MM.1S (cell line): ENCODE measurements around the gene TTC13.

Experiments used
- DNase-seq: peaks from one replicate; pipeline ENCODE4 v3.0.0-alpha.2; 2015
- H2AFZ ChIP-seq: fragments of 300-600 bp; sonication (generic); 2 replicates; pipeline ENCODE4 v1.6.0; 2016; ENCODE audit warnings: antibody characterized with exemption, low read length
- H3F3A ChIP-seq: fragments of 300-600 bp; sonication (generic); 2 replicates; pipeline ENCODE4 v1.6.1; 2016; ENCODE audit warnings: mild to moderate bottlenecking, antibody characterized with exemption, low read length, moderate library complexity, mixed read lengths; ENCODE audit not compliant: insufficient read depth
- H3K27ac ChIP-seq: fragments of 300-600 bp; sonication (generic); 2 replicates; pipeline ENCODE4 v1.5.1; 2016; ENCODE audit warnings: mild to moderate bottlenecking, low read length
- H3K27me3 ChIP-seq: fragments of 300-600 bp; sonication (generic); replicated peaks from 2 replicates; pipeline ENCODE4 v1.6.0; 2016; ENCODE audit warnings: low read length; ENCODE audit not compliant: insufficient read depth
- H3K36me3 ChIP-seq: fragments of 300-600 bp; sonication (generic); replicated peaks from 2 replicates; pipeline ENCODE4 v1.6.1; 2016; ENCODE audit warnings: mild to moderate bottlenecking, low read length, mixed read lengths; ENCODE audit not compliant: insufficient read depth
- H3K4me1 ChIP-seq: fragments of 300-600 bp; sonication (generic); 2 replicates; pipeline ENCODE4 v1.6.1; 2016; ENCODE audit warnings: low read length, mixed read lengths
- H3K4me2 ChIP-seq: fragments of 300-600 bp; sonication (generic); 2 replicates; pipeline ENCODE4 v1.6.0; 2016; ENCODE audit warnings: low read depth, low read length
- H3K4me3 ChIP-seq: fragments of 300-600 bp; sonication (generic); 2 replicates; pipeline ENCODE4 v1.5.1; 2016; ENCODE audit warnings: low read length, mixed read lengths
- H3K79me2 ChIP-seq: fragments of 300-600 bp; sonication (generic); 2 replicates; pipeline ENCODE4 v1.6.1; 2016; ENCODE audit warnings: mixed run types, low read length, mixed read lengths
- H3K9ac ChIP-seq: fragments of 300-600 bp; sonication (generic); 2 replicates; pipeline ENCODE4 v1.6.1; 2016; ENCODE audit warnings: low read length, mixed read lengths
- H3K9me2 ChIP-seq: fragments of 300-600 bp; sonication (generic); replicated peaks from 2 replicates; pipeline ENCODE4 v1.6.1; 2016; ENCODE audit warnings: mild to moderate bottlenecking, low read length, mixed read lengths; ENCODE audit not compliant: insufficient read depth
- H3K9me3 ChIP-seq: fragments of 300-600 bp; sonication (generic); replicated peaks from 2 replicates; pipeline ENCODE4 v1.6.1; 2016; ENCODE audit warnings: mild to moderate bottlenecking, low read length, mixed read lengths; ENCODE audit not compliant: insufficient read depth
- H4K20me1 ChIP-seq: fragments of 300-600 bp; sonication (generic); 2 replicates; pipeline ENCODE4 v1.6.1; 2016; ENCODE audit warnings: mild to moderate bottlenecking, low read length, moderate library complexity, mixed read lengths; ENCODE audit not compliant: insufficient read depth
- EZH2 ChIP-seq: fragments of 300-600 bp; sonication (generic); optimal IDR thresholded peaks from 2 replicates; pipeline ENCODE3; 2017; ENCODE audit warnings: low read depth, mild to moderate bottlenecking, antibody characterized with exemption, low read length, mixed read lengths
- EZH2phosphoT487 ChIP-seq: fragments of 300-600 bp; sonication (generic); IDR thresholded peaks from 2 replicates; pipeline ENCODE4 v1.6.1; 2018; ENCODE audit warnings: antibody characterized with exemption, low read length
- TF ChIP-seq, protein P1 (sequence below): fragments of 300-600 bp; sonication (generic); IDR thresholded peaks from 2 replicates; pipeline ENCODE4 v1.5.1; 2016; ENCODE audit warnings: antibody characterized with exemption, low read length, mixed read lengths

The TTC13 gene

GRCh38 chr1:230972855-230973271, 5.8 kb downstream of the TTC13 start:
- Histone ChIP-seq H3K9me3 (no peaks in the 10 kb centered on the region), H3K4me3 (no peak overlapping the region), H3K9ac (no peak overlapping the region), H3K36me3 (no peaks in the 10 kb centered on the region; the same call in 1 of the 2 replicates), H3K27ac (no peak overlapping the region), H3K79me2 (peaks cover 62% of the 10 kb centered on the region), H3K9me2 (no peaks in the 10 kb centered on the region), H4K20me1 (peaks cover 4% of the 10 kb centered on the region; the same call in 1 of the 2 replicates), H3K27me3 (no peaks in the 10 kb centered on the region), H2AFZ (no peak overlapping the region), H3K4me1 (peaks cover 13% of the 10 kb centered on the region; the same call in 1 of the 2 replicates), H3K4me2 (no peak overlapping the region), H3F3A (peaks cover 9% of the 10 kb centered on the region; the same call in 1 of the 2 replicates)
- peak; percentile 22 for DNase-seq
- TF ChIP-seq, protein P1, sequence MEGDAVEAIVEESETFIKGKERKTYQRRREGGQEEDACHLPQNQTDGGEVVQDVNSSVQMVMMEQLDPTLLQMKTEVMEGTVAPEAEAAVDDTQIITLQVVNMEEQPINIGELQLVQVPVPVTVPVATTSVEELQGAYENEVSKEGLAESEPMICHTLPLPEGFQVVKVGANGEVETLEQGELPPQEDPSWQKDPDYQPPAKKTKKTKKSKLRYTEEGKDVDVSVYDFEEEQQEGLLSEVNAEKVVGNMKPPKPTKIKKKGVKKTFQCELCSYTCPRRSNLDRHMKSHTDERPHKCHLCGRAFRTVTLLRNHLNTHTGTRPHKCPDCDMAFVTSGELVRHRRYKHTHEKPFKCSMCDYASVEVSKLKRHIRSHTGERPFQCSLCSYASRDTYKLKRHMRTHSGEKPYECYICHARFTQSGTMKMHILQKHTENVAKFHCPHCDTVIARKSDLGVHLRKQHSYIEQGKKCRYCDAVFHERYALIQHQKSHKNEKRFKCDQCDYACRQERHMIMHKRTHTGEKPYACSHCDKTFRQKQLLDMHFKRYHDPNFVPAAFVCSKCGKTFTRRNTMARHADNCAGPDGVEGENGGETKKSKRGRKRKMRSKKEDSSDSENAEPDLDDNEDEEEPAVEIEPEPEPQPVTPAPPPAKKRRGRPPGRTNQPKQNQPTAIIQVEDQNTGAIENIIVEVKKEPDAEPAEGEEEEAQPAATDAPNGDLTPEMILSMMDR, result no peak
- TF ChIP-seq EZH2, result no peak
- TF ChIP-seq EZH2phosphoT487, result no peak

DNA sequence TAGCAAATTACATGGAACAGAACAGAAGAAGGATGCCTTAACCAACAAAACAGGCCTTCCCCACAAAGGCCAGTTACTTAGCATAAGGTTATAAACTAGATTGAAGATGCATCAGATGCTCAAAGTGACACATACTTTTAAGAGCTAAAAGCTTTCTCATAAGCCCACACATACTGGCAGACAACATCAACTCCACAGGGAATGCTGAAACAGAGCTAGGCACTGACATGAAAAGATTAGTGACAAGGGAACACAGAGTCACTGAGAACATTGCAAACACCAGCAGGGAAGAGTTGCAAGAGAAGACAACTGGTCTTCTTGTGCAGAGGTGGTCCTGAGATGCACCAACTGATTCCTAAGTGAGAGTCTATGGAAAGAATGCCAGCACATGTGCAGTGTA, 6.9 kb downstream of the TTC13 start:
- H3K4me1 ChIP-seq, result 0 out of 2 replicates have a peak, but pooled peaks cover 7% of the 10 kb centered on the region
- peaks cover 51% of the 10 kb centered on the region for H3K79me2 ChIP-seq
- no peak overlapping the region for H2AFZ ChIP-seq
- DNase-seq, result no peak
- no peak for TF ChIP-seq EZH2
- TF ChIP-seq, protein P1, result no peak
- no peak for TF ChIP-seq EZH2phosphoT487
- no peaks in the 10 kb centered on the region for H3K27me3 ChIP-seq
- no peaks in the 10 kb centered on the region; the same call in 1 of the 2 replicates for H3K36me3 ChIP-seq
- no peak overlapping the region for H3K4me3 ChIP-seq
- no peak overlapping the region for H3K9ac ChIP-seq
- no peak overlapping the region for H3K4me2 ChIP-seq
- no peaks in the 10 kb centered on the region for H3K9me3 ChIP-seq
- H3K27ac ChIP-seq, result no peak overlapping the region
- H3F3A ChIP-seq, result no peaks in the 10 kb centered on the region
- H3K9me2 ChIP-seq, result no peaks in the 10 kb centered on the region
- peaks cover 4% of the 10 kb centered on the region; the same call in 1 of the 2 replicates for H4K20me1 ChIP-seq

DNA sequence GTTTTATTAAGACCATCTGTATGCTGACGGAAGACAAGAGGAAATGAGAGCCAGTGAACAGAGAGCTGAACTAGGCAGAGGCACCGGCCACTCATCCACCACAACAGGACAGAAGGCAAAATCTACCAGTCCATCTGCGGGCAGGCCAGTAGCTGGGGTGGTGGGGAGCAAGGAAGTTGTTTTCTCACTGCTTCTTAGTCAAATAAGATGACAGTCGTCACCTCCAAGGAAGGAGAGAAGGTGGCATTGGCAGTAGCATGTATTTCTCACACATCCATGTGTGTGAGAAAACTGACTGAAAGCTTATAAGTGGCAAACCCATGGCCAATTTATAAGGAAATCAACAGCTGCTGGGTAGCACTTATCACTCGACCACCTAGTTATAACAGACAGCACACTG, 8.2 kb downstream of the TTC13 start:
- no peaks in the 10 kb centered on the region for H3K9me3 ChIP-seq

More for the DNA sequence above, 8.2 kb downstream of the TTC13 start:
- Histone ChIP-seq H4K20me1 (peaks cover 4% of the 10 kb centered on the region; the same call in 1 of the 2 replicates), H3K9ac (no peak overlapping the region), H3K4me1 (0 out of 2 replicates have a peak, but pooled peaks cover 7% of the 10 kb centered on the region), H3K4me2 (no peak overlapping the region), H3K27ac (no peak overlapping the region), H3K4me3 (no peak overlapping the region), H3K9me2 (no peaks in the 10 kb centered on the region), H3K27me3 (no peaks in the 10 kb centered on the region), H3F3A (no peaks in the 10 kb centered on the region), H3K79me2 (peaks cover 39% of the 10 kb centered on the region), H3K36me3 (no peaks in the 10 kb centered on the region; the same call in 1 of the 2 replicates), H2AFZ (no peak overlapping the region)
- TF ChIP-seq EZH2, result no peak
- no peak for TF ChIP-seq EZH2phosphoT487
- TF ChIP-seq, protein P1, result no peak
- no peak for DNase-seq
